HK-2 (cell line): ENCODE data around the gene CILP.
"Not testable (repeated sequence)": the region's sequence is repeated elsewhere in the genome, so short reads cannot be mapped to it uniquely, and the experiment has no call there.

Source experiments
- DNase-seq: peaks from one replicate; pipeline ENCODE4 v3.0.0-alpha.2; 2018; ENCODE audit not compliant: unreplicated experiment

The CILP gene

GRCh38 chr15:65194826-65195547 lies 16.3 kb downstream of the CILP start:
- no peak for DNase-seq

GRCh38 chr15:65192016-65192415 lies 19.3 kb downstream of the CILP start:
- no peak for DNase-seq

- no peak for DNase-seq
These were observed 22.1 kb downstream of the CILP start for GRCh38 chr15:65189102-65189740.

GRCh38 chr15:65188472-65188871 lies 22.8 kb downstream of the CILP start:
- DNase-seq = not testable (repeated sequence)

GRCh38 chr15:65184868-65185717 lies 26.2 kb downstream of the CILP start, which contains the start of gene CLPX:
TSS of gene CLPX (minus strand) at chr15:65185342. CDS start at chr15:65185153, 189 bp downstream.
- peak; percentile 80 for DNase-seq

GRCh38 chr15:65184305-65184867 lies 26.9 kb downstream of the CILP start:
- DNase-seq = peak; percentile 46

GRCh38 chr15:65183865-65184159 lies 27.5 kb downstream of the CILP start:
- no peak for DNase-seq

- DNase-seq = no peak
These were observed 28.7 kb downstream of the CILP start for GRCh38 chr15:65182538-65182937.

- not testable (repeated sequence) for DNase-seq
These were observed 29.5 kb downstream of the CILP start for GRCh38 chr15:65181582-65182353.

GRCh38 chr15:65180167-65180566 lies 31.1 kb downstream of the CILP start:
- DNase-seq = no peak

GRCh38 chr15:65177901-65178300 lies 33.4 kb downstream of the CILP start:
- peak; percentile 14 for DNase-seq

GRCh38 chr15:65176056-65176455 lies 35.2 kb downstream of the CILP start:
- no peak for DNase-seq

- DNase-seq = no peak
These were observed 35.8 kb downstream of the CILP start for GRCh38 chr15:65175511-65175910.

GRCh38 chr15:65174509-65174908 lies 36.8 kb downstream of the CILP start:
- no peak for DNase-seq

- DNase-seq = no peak
These were observed 38.7 kb downstream of the CILP start for GRCh38 chr15:65172531-65172930.

- DNase-seq = no peak
These were observed 39.8 kb downstream of the CILP start for GRCh38 chr15:65171428-65171827.

- DNase-seq = no peak
These were observed 45.4 kb downstream of the CILP start for GRCh38 chr15:65165875-65166274.

- no peak for DNase-seq
These were observed 47.1 kb downstream of the CILP start for GRCh38 chr15:65164139-65164538.

GRCh38 chr15:65163041-65163440 lies 48.2 kb downstream of the CILP start:
- no peak for DNase-seq

- no peak for DNase-seq
These were observed 54.6 kb downstream of the CILP start for GRCh38 chr15:65156692-65157091.

GRCh38 chr15:65154720-65155119 lies 56.6 kb downstream of the CILP start:
- no peak for DNase-seq

GRCh38 chr15:65147902-65148301 lies 63.4 kb downstream of the CILP start:
- DNase-seq = no peak
